Transverse colon (tissue), 4 donors: ENCODE data around the gene CAMK2B. TPM values are rescaled to one million over a fixed set of nuclear protein-coding genes. Genes with fewer than 3 reads are reported as not detected.

Experiments
- DNase-seq: peaks from one replicate; pipeline ENCODE4 v3.0.0-alpha.2; 2019
- H3K27ac ChIP-seq, 4 donors: fragments of 200-600 bp; sonication (generic); 2 replicates each; pipeline ENCODE4 v1.5.1; 2016 to 2018; ENCODE audit warnings: inconsistent platforms in 4 of 4
- H3K27me3 ChIP-seq: fragments of 200-600 bp; sonication (generic); 2 replicates; pipeline ENCODE4 v1.5.1; 2017; ENCODE audit warnings: inconsistent platforms
- H3K36me3 ChIP-seq, 4 donors: fragments of 200-600 bp; sonication (generic); 2 replicates each; pipeline ENCODE4 v1.5.1; 2017 to 2019; ENCODE audit warnings: inconsistent platforms in 4 of 4
- H3K4me1 ChIP-seq, 4 donors: fragments of 200-600 bp; sonication (generic); 2 replicates each; pipeline ENCODE4 v1.5.1; 2017 to 2020; ENCODE audit warnings: inconsistent platforms in 4 of 4
- H3K4me3 ChIP-seq, 4 donors: fragments of 200-600 bp; sonication (generic); 1 replicate in 1 of 4; 2 replicates in 3 of 4; pipeline versions ENCODE4 v1.5.1 to v1.6.1; 2017 to 2019; ENCODE audit warnings: inconsistent platforms in 4 of 4
- H3K9me3 ChIP-seq, 2 donors: fragments of 200-600 bp; sonication (generic); 2 replicates each; pipeline ENCODE4 v1.5.1; 2017 to 2019; ENCODE audit warnings: inconsistent platforms in 2 of 2
- CTCF ChIP-seq, 5 experiments: fragments of 200-600 bp in 3 of 5; fragments of 450-650 bp in 2 of 5; sonication (generic) in 3 of 5; IDR thresholded peaks; 1 replicate in 2 of 5; 2 replicates in 3 of 5; pipeline ENCODE4 v1.5.1; 2016 to 2017; ENCODE audit warnings: antibody characterized with exemption in 5 of 5, inconsistent platforms in 3 of 5, mild to moderate bottlenecking in 2 of 5, moderate library complexity in 1 of 5
- EP300 ChIP-seq: sonication (generic); formaldehyde crosslinking; IDR thresholded peaks from one replicate; pipeline ENCODE4 v1.6.1; 2017; ENCODE audit warnings: antibody characterized with exemption, low read depth
- POLR2A ChIP-seq: fragments of 450-650 bp; IDR thresholded peaks from one replicate; pipeline ENCODE4 v1.6.1; 2016; ENCODE audit warnings: antibody characterized with exemption, mild to moderate bottlenecking, moderate library complexity
- POLR2AphosphoS5 ChIP-seq, 3 donors: sonication (generic); formaldehyde crosslinking; IDR thresholded peaks; one replicate each; pipeline ENCODE4 v1.6.1; 2016; ENCODE audit warnings: antibody characterized with exemption in 3 of 3
- WGBS, 2 donors: methylation state at CpG; one replicate each; pipeline ENCODE4 v1.1.5; 2018; ENCODE audit warnings: low coverage in 1 of 2; 5-methylcytosine and 5-hydroxymethylcytosine counted together
- in situ Hi-C, 4 donors: fragments of 200-750 bp; cut with MboI; loops; one replicate each; pipeline versions ENCODE4 v1.15.0 to v1.15.1; 2017; ENCODE audit warnings: low sequenced_read_pairs in 3 of 4, low pct_ligation_motif_present in 1 of 4, low pct_unique_long_range_greater_than_20kb in 1 of 4
- intact Hi-C: fragments of 100-400 bp; cut with DNase I; formaldehyde crosslinking; loops from one replicate; pipeline ENCODE4 v1.15.1; 2023; ENCODE audit warnings: low total_unique reads
- total RNA-seq, 4 donors: library from RNA; depleted of rRNA; stranded (reverse); fragments of >200 nt; gene quantifications; one replicate each; pipeline ENCODE4 v1.1.0, GENCODE V29; 2016

The CAMK2B gene
- total RNA-seq, 4 donors from 2014 or later: 0.16 to 2.8 (median 0.27) TPM; not detected in 1

GRCh38 chr7:44184206-44184872 lies 141.1 kb downstream of the CAMK2B start:
- intact Hi-C loops: no loop called here

GRCh38 chr7:44183386-44183785 lies 142.0 kb downstream of the CAMK2B start:
- no peak for TF ChIP-seq EP300
- no peak for TF ChIP-seq POLR2A
- no peak for TF ChIP-seq POLR2AphosphoS5 (IDR thresholded peaks at IDR 0.05)
- no peak for TF ChIP-seq CTCF (IDR thresholded peaks at IDR 0.05)
- intact Hi-C loops: no loop called here
- Histone ChIP-seq H3K9me3 (peaks cover 0 to 3% of the 10 kb centered on the region in 2 donors), H3K4me3 (no peak overlapping the region), H3K4me1 (no peaks in the 10 kb centered on the region), H3K27me3 (peaks cover 6% of the 10 kb centered on the region), H3K36me3 (no peaks in the 10 kb centered on the region), H3K27ac (no peak overlapping the region)
- in situ Hi-C loops: no loop called here
- DNase-seq: no peak
- WGBS, 2 donors: 53% methylated on average over 2 of the region's 2 CpGs; no CpG with 5 or more reads in 1 of the 2 donors

More at GRCh38 chr7:44184206-44184872, 141.1 kb downstream of the CAMK2B start:
- H3K4me1 ChIP-seq: no peaks in the 10 kb centered on the region
- no peak overlapping the region for H3K27ac ChIP-seq
- no peak for TF ChIP-seq EP300
- TF ChIP-seq POLR2AphosphoS5 (IDR thresholded peaks at IDR 0.05): no peak
- no peak for TF ChIP-seq CTCF (IDR thresholded peaks at IDR 0.05)
- TF ChIP-seq POLR2A: no peak
- no peaks in the 10 kb centered on the region for H3K36me3 ChIP-seq
- DNase-seq: no peak
- H3K9me3 ChIP-seq: peaks cover 0 to 3% of the 10 kb centered on the region in 2 donors
- H3K4me3 ChIP-seq: no peak overlapping the region
- WGBS, 2 donors: 70% methylated on average over 9 to 15 of the region's 16 CpGs
- in situ Hi-C loops: no loop called here
- H3K27me3 ChIP-seq: peaks cover 6% of the 10 kb centered on the region

GRCh38 chr7:44182827-44183226 lies 142.6 kb downstream of the CAMK2B start:
- no peak for DNase-seq
- H3K9me3 ChIP-seq: peaks cover 0 to 3% of the 10 kb centered on the region in 2 donors
- no peak overlapping the region for H3K27ac ChIP-seq
- no peaks in the 10 kb centered on the region for H3K4me1 ChIP-seq
- WGBS, 2 donors: 40 to 89% methylated on average over 1 to 5 of the region's 5 CpGs
- in situ Hi-C loops (no loop called here), intact Hi-C loops (no loop called here)
- no peak overlapping the region for H3K4me3 ChIP-seq
- no peaks in the 10 kb centered on the region for H3K36me3 ChIP-seq
- peaks cover 6% of the 10 kb centered on the region for H3K27me3 ChIP-seq
- TF ChIP-seq POLR2A (no peak), EP300 (no peak), POLR2AphosphoS5 (IDR thresholded peaks at IDR 0.05) (no peak), CTCF (IDR thresholded peaks at IDR 0.05) (no peak)

- no peaks in the 10 kb centered on the region for H3K36me3 ChIP-seq
- no peaks in the 10 kb centered on the region for H3K4me1 ChIP-seq
- intact Hi-C loops (no loop called here), in situ Hi-C loops (no loop called here)
- no peak overlapping the region for H3K4me3 ChIP-seq
- TF ChIP-seq POLR2AphosphoS5 (IDR thresholded peaks at IDR 0.05) (no peak), EP300 (no peak), CTCF (IDR thresholded peaks at IDR 0.05) (no peak), POLR2A (no peak)
- no peak for DNase-seq
- H3K9me3 ChIP-seq: peaks cover 0 to 3% of the 10 kb centered on the region in 2 donors
- 51 to 65% methylated on average over 2 to 3 of the region's 3 CpGs for WGBS, 2 donors
- H3K27me3 ChIP-seq: peaks cover 6% of the 10 kb centered on the region
- no peak overlapping the region for H3K27ac ChIP-seq
Measured at GRCh38 chr7:44180631-44181030, 144.8 kb downstream of the CAMK2B start.
